ENCODE data around the gene ANXA5. TPM values are rescaled to one million over a fixed set of nuclear protein-coding genes. Genes with fewer than 3 reads are reported as not detected.

The ANXA5 gene
- total and polyA plus RNA-seq, 9 of the 15 experiments (the other 6 are each of a cell fraction or from before 2014, with no cell fraction given), result 49.9 to 131 (median 84.5) TPM

DNA sequence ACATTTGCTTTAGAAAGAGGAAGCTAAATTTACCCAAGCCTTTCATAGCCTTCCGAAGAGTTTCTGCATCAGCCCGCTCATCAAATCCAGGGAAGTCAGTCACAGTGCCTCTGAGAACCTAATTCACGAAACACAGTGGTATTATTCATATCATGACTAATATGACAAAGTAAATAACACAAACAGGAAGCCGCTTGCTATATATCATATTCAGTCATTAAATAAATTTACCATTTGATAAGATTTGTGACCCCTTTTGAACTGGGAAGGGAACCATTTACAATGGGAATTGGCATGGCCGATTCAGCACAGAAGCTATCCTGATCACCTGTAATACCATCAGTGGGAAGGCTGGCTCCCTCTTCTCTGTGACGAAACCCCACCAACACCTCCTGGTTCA is 10.5 kb downstream of the ANXA5 start:
- FAIRE-seq, result no peak
- Histone ChIP-seq H4K20me1 (replicated peaks; ENCODE audit: control insufficient read depth, insufficient read depth, low read length) (0 out of 2 replicates have a peak, but pooled peaks cover 3% of the 10 kb centered on the region), H3K36me3 (ENCODE audit: control insufficient read depth, insufficient read depth, low read length) (peaks cover 30% of the 10 kb centered on the region; the same call in 1 of the 3 replicates), H3K79me2 (ENCODE audit: control insufficient read depth, insufficient read depth, low read length) (no peaks in the 10 kb centered on the region; the same call in 2 of the 3 replicates), H3K27me3 (ENCODE audit: control insufficient read depth in 2 of 2, insufficient read depth in 2 of 2, low read length in 2 of 2) (no peaks in the 10 kb centered on the region), H3K4me1 (replicated peaks in 1 of 2; ENCODE audit: control insufficient read depth in 2 of 2, insufficient read depth in 2 of 2, low read length in 2 of 2) (no peaks in the 10 kb centered on the region; a peak in 1 of 5 replicates), H3K9me3 (replicated peaks; ENCODE audit: control insufficient read depth, insufficient read depth, low read depth, low read length) (no peaks in the 10 kb centered on the region), H3K9ac (ENCODE audit: insufficient read depth in 1 of 2, low read depth in 2 of 2, low read length in 2 of 2) (no peak overlapping the region), H3K4me2 (ENCODE audit: insufficient read depth, low read length) (no peak overlapping the region), H3K9me1 (ENCODE audit: control insufficient read depth, insufficient read depth, low read length) (no peaks in the 10 kb centered on the region), H3K4me3 (no peak overlapping the region), H3K27ac (ENCODE audit: extremely low read depth, low read depth, low read length) (no peak overlapping the region), H2AFZ (ENCODE audit: low read depth, low read length) (no peak overlapping the region)
- CTCF ChIA-PET (ENCODE audit: low intra/inter-chr PET ratio), result no interaction called here
- POLR2A ChIA-PET, result interaction anchor here (1.1 to 1.9 kb wide), 3 partner anchors 8 to 29 kb away, joined by 3 to 7 read pairs (median 6); no protein-coding TSS in a partner anchor
- in situ Hi-C loops (cut with MboI), result no loop called here
- no peak for DNase-seq (ENCODE audit: extremely low read depth in 1 of 4, low spot score in 3 of 4)
- WGBS (ENCODE audit: insufficient coverage, low coverage, missing lambda C conversion rate), result 85% methylated on average over 6 of the region's 6 CpGs
- intact Hi-C loops (cut with micrococcal nuclease), result no loop called here
- no TSS peak for BruUV-seq (replicated peaks)
- TF ChIP-seq THRAP3 (IDR thresholded peaks at IDR 0.05; ENCODE audit: borderline replicate concordance) (no peak), MEIS2 (IDR thresholded peaks at IDR 0.05; ENCODE audit: partially characterized antibody) (no peak), NONO (IDR thresholded peaks at IDR 0.05; ENCODE audit: low read depth in 2 of 2, low read length in 1 of 2) (no peak), RFX5 (IDR thresholded peaks at IDR 0.05; ENCODE audit: low read depth, low read length) (no peak), ZNF449 (CRISPR knock-in tag; IDR thresholded peaks at IDR 0.05) (no peak), SRSF7 (optimal IDR thresholded peaks at IDR 0.05; ENCODE audit: low read depth, low read length) (no peak), KAT8 (IDR thresholded peaks at IDR 0.05; ENCODE audit: low read depth) (no peak), ZBTB12 (CRISPR knock-in tag; IDR thresholded peaks at IDR 0.05) (no peak), ZNF143 (CRISPR knock-in tag; IDR thresholded peaks at IDR 0.05) (no peak), ZBTB34 (CRISPR knock-in tag; IDR thresholded peaks at IDR 0.05) (no peak), E2F6 (IDR thresholded peaks at IDR 0.05; ENCODE audit: borderline replicate concordance in 1 of 2, extremely low read depth in 1 of 2, insufficient read depth in 1 of 2, insufficient read length in 1 of 2, low read depth in 1 of 2, low read length in 1 of 2, poor library complexity in 1 of 2, severe bottlenecking in 1 of 2) (no peak), TRIM24 (IDR thresholded peaks at IDR 0.05) (no peak)
- no peak for ATAC-seq
